HG03196 (cell line): ENCODE measurements around the gene AVP.

Source experiments
- ATAC-seq: cut with Tn5 transposase; IDR thresholded peaks from one replicate; pipeline ENCODE4 v1.9.1; 2021; ENCODE audit not compliant: unreplicated experiment

The AVP gene

DNA sequence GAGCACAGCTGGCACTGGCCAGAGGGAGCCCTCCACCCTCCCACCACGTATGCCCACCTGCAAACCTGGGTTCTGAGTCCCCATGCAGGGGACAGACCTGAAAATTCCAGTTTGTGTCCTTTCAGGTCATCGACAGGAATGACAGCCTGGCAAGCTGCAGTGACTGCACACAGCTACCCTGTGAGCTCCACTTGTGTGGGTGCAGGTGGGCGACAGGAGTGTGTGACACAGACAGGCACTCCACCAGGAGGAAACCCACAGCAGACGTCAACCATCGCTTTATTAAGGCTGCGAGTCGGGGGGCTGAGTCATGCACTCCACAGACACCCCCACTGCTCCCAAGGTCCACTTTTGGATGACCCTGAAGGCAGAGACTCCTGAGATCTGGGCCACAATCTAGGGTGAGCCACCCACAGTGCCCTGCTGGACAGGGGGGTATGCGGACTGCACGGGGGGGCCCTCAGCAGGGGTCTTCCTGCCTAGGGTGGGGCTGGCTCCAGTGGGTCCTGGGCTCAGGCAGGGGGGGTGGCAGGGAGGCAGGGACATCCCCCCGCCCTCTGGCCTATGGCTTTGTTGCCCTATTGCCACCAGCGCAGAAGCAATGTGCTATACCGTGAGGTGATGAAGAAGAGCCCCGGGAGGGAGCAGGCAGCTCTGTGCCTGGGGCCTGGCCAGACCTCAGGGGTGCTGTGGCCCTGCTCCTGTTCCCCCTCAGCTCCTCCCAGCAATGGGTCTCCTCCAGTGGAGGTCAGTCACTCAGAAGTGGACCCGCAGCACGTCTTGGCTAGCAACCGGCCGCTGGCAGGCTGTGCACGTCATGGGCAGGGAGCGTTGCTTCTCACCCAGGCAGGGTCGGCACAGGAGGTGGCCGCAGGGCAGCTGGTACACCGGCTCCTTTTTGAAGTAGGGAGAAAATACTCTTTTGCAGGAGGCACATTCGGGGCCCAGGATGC is 25.1 kb upstream of the AVP start:
- no peak for ATAC-seq

DNA sequence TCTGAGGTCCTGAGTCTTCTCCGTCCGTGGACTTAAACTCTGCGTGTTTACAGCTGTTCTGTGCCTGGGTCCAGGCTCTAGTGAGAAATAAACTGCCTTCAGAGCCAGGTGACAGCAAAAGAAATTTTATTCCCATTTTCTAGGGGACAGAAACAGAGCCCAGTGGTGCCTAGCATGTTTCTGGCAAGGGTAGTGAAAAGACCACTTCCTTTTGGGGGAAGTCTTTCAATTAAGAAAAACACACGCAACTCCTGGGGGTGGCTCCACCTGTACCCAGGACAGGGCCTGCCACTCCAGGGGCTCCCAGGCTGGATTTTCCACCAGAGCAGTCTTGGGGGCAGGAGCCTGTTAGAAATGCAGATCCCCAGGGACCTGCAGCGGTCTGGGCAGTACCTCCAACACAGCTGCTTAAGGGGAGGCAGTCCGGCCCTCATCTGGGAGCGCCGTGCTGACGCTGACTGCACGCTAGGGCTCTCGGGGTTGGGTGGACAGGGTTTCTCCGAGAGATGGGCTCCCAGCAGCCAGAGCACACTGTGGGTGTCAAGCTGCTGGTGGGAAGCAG is 23.0 kb upstream of the AVP start:
- no peak for ATAC-seq

DNA sequence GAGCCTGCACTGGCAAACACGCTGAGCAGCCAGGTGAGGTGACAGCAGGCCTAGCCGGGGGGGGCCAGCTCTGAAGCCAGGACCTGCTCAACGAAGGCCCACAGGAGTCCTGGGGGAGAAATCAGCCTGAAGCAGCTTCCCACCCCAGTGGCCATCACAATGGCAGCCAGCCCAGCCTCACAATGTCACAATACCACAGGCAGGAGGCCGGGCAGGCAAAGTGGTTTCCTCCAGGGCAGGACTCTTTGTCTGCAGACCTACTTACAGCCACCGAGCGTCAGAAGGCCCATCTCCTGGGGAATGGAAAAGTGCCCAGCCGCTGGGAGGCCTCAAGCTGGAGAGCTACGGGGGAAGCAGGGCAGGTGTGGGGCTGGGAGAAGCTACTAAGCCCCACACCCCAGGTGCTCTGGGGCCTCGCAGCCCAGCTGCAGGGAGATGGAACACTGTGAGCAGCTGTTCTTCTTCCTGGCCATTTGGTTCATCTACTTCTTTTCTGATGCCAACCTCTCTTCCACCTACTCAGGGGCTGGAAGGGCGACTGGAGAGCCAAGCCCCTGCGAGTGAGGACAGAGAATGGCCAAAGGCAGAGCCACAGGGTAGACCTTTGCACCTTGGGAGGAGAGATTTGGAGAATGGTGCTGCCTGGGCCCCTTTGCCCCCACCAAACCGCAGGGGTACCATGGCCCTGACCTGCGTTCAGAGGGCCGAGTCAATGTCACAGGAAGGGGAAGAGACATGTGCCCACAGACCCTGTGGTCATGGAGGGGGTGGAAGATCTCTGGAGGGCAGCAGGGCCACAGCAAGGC is 22.3 kb upstream of the AVP start:
- no peak for ATAC-seq

DNA sequence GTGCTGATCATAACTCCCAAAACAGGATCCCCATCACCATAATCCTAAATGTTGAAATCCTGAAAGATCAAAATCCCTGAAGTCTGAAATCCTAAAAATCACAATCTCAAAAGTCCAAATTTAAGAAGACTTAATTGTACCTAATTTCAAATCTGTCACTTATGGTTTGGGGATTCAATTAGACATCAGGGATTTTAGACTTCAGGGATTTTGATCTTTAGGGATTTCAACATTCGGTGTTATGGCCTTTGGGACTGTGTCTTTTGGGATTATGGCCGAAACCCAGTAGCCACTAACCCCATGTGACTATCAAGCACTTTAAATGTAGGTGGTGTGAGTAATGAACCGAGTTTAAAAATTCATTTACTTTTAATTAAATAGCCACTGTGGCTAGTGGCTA is 21.7 kb upstream of the AVP start:
- ATAC-seq, result no peak

DNA sequence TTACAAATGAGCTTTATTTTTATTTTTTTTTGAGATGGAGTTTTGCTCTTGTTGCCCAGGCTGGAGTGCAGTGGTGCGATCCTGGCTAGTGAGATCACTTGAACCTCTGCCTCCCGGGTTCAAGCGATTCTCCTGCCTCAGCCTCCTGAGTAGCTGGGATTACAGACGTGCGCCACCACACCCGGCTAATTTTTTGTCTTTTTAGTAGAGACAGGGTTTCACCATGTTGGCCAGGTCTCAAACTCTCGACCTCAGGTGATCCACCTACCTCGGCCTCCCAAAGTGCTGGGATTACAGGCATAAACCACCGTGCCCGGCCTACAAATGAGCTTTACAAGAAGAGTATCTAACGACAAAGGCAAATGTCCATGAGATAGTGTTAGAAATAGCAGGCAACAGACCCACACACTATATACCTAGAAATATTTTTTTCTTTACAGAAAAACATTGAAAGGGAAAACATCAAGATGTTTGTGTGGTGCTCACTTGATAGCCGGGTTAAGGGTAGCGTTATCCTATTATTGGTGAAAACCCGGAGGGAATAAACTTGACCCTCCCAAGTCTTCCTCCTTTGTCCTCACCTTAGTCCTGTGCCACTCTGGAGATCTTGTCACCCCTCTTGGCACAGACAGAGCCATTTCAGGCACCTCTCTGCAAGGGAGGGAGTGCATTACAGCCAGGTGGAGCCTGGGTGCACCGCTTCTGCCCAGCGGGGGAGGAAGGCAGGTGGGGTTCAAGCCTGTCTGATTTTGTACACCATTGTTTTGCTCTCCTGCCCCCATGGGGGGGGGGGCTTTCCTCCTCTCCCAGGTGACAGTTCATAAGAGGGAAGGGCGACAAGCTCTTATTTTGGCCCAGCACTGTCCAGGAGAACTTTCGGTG is 21.0 kb upstream of the AVP start:
- ATAC-seq, result no peak

DNA sequence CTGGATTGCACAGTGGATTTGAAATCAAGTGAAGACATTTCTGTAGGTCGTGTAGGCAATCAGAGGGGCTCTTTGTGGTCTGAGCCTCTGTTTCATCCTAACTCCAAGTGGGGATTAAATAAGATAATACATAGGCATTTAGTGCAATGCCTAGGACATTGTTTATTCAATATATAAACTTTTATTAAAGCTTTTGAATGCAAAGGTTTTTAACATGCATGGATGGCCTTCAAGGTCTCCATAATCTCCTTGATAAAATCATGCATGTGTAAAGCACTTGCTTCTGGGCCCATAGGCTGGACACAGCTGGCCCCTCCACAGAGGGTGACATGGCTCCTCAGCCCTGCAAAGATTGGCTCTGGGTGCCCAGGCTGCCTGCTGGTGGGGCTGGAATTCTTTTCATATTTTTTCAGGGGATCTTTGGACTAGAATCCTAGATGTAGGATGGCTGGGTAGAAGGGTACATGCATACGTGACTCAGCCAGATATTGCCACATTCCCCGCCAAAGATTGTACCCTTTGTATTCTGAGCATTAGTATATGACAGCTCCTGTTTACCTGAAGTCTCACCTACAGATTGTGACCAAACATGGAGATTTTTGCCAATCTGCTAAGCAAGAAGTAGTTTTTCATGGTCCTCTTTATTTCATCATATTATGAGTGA is 19.0 kb upstream of the AVP start:
- no peak for ATAC-seq

DNA sequence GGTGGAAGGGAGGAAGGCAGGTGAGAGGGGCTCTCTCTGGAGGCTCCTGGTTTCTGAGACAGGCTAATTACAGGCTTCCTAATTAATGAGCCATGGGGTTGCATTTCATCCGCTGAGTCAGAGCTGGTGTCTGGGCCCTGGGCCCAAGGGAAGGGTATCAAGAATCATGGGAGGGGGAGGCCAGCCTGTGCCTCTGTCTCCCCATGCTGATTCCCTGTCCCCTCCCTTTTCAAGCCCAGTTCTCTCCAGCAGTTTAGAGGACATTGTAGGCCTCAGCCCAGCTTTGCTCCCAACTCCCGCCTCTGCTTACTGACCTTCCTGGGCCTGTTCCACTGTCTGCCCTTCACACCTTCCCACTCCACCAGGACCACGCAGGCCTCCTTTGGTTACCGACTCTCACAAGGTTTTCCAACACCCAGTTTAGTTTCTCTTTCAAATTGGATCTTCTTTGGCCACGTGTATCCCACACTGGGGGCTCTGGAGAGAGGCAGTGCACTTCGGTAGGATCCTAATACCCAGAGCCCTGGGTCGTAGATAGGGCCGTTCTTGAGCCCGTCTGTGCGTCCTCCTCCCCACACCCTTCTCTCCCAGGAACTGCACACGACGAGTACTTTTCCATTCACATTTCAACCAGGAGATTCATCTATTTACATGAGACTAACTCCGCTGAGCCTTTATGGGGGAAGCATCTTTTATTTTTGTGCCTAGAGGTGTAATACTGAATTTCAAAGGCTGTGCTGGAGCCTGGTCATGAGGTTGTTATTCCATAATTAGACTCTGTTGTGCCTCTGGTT is 18.2 kb upstream of the AVP start:
- no peak for ATAC-seq

DNA sequence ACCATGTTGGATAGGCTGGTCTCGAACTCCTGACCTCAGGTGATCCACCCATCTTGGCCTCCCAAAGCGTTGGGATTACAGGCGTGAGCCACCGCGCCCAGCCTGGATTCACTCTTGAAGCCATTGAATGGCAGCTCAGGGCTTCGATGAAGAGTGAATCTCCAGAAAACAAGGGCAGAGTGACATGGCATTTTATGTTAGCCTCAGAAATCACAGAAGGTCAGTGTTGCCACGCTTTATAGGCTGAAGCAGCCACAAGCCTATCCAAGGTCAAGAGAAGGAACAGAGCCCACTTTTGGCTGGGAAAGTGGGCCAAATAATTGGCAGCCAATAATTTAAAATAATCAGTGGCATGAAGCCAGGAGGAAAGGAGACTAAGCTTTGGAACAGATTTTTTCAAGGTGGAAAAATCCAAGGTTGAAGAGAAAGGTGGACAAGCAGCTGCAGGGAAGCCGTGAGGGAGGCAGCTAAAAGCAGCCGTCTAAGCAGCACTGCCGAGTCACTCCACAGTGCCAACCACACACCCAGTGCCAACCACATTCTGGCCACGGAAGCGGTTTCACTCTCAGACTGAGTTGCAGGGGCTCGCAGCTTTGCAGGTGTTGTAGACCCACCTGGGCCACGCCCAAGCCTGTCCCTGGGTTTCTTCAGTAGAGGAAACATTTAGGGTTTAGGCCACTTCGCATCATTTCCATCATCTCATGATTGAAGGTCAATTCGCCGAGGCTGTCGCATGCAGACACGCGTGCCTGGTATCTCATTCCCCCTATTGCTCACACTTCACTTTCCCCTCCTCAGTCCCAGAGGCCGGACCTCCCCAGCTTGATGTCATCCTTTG is 17.4 kb upstream of the AVP start:
- ATAC-seq, result no peak

DNA sequence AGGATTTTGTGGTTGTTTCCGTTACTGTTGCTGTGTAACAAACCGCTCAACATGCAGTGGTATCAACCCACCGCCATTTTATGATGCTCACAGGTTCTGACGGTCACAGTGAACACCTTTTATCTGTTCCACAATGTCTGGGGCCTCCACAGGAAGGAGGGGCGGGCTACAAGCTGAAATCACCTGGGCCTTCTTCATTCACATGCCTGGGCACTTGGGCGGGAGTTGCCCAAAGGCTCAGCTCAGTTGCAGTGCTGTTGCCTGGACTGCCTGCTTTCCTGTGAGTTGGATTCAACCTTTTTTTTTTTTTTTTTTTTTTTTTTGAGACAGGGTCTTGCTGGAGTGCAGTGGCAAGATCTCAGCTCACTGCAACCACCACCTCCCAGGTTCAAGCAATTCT is 16.7 kb upstream of the AVP start:
- no peak for ATAC-seq

DNA sequence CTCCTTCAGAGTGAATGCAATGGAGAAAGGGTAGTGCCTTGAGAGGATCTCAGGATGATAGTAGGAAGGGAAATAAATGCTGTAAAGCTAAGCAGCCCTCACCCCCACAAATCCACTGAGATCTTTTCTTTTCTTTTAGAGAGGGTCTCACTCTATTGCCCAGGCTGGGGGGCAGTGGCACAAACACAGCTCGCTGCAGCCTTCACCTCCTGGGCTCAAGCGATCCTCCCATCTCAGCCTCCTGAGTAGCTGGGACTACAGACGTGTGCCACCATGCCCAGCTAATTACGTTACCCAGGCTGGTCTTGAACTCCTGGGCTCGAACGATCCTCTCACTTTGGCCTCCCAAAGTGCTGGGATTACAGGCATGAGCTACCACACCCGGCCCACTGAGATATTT is 16.0 kb upstream of the AVP start:
- ATAC-seq, result no peak

DNA sequence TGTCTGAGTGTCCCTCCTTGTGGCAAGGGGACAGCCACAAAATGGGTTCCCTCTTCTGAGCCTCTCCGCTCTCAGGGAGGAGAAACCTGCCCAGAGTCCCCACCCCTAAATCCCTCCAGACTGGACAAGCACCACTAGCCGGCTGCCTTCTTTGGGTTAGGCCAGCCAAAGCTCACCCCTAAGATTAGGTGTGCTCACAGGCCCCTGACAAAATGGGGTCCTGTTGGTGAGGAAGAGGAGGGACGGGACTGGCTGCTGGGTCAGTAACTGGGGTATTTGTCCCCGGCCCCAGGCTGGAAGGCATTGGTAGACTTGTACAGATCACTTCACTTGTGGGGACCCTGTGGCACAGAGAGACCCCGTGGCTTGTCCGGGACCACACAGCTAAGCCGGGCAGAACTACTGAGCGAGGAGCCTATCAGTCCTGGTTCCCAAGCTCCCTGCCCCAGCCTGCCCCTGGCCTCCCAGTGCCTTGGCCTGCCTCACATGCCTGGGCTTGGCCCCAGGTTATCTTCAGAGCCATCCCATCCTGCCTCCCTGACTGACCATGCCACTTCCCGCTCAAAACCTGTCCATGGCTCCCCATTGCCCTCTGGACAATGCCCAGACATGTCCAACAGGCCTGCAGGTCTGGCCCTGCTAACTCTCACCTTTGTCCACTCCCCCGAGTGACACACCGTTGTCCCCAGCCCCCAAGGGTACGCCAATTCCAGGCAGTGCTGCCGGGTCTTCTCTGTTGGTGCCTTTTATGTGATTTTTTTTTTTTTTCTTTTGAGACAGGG is 10.5 kb upstream of the AVP start:
- no peak for ATAC-seq

DNA sequence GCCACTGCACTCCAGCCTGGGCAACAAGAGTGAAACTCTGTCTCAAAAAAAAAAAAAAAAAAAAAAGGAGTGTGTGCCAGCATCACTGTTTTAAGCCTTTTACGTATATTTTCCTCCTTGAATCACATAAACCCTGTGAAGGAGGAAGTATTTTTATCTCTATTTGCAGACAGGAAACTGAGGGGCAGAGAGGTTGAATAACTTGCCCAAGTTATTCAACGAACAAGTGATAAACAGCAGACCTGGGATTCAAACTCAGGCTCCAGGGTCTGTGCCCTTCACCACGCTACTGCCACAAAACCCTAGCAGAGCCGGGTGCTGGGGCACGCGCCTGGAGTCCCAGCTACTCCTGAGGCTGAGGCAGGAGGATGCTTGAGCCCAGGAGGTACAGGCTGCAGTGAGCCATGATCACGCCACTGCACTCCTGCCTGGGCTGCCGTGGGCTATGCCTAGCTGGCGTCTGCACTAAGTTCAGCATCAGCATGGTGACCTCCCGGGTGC is 9.4 kb upstream of the AVP start:
- no peak for ATAC-seq

DNA sequence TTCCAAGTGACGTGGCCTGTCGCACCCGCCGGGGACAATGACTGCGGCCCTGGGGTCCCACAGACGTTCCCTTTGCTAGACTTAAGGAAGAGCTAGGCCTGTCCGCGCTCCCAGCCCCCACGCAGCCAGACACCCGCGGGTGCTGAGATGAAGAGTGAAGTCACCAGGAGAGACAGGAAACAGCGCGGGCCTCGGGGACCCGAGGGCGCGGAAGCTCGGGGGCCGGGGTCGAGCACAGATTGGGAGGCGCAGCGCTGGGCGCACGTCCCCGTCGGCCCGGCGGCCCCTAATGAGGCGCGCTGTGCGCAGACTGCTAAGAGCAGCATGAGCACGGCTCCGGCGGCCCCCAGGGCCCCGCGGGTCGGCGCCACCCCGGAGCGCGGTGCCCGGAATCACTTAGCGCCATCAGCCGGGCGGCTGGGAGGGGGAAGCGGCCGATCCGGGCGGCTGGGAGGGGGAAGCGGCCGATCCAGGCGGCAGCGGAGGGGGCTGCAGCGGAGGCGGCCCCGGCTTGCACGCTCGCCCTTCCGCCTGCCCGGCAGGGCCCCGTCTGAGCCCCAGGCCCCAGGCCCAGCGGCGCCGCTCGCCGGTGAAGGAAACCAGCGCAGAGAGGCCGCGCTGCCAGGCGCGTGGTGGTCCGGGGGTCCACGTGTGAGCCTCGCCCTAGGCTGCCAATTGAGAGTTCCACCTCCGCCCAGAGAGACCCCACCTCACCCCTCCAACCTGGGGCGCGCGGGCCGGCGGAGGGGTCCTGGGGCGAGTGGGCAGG is 8.3 kb upstream of the AVP start:
- ATAC-seq, result no peak

DNA sequence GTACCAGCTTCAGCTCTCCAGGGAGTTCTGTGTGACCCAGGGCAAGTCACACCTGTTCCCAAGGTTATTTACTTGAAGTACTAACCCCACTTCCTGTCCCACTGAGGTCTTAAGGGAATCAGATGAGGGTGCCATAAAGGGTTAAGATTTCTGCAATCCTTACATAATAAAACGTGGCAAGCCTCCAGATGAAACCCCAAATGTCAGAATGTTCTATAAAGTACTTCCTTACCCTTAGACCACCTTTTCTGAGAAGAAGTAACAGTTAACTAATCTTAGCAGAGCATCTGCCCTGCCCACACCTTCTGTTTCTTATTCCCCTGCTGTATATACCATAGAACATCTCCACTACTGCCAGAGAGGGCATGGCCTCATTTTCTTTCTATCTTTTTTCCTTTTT is 6.0 kb upstream of the AVP start:
- no peak for ATAC-seq

DNA sequence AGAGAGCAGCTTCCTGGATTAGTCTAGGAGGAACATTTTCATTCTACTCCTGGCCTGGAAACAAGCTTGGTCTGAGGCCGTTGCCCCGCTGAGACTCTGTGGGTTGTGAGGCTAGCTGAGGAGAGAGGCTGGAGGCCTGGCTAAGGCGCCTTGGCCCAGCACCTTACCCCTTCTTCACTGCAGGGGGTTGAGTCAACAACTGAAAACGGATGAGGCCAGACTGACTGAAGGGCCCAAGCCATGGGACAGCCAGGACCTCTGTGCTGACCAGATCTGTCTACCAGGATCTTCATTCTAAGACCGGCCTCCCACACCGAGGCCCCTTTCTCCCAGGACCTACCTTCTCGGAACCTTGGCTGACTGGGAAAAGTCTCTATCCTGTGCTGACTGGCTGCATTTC is 3.5 kb upstream of the AVP start:
- no peak for ATAC-seq

DNA sequence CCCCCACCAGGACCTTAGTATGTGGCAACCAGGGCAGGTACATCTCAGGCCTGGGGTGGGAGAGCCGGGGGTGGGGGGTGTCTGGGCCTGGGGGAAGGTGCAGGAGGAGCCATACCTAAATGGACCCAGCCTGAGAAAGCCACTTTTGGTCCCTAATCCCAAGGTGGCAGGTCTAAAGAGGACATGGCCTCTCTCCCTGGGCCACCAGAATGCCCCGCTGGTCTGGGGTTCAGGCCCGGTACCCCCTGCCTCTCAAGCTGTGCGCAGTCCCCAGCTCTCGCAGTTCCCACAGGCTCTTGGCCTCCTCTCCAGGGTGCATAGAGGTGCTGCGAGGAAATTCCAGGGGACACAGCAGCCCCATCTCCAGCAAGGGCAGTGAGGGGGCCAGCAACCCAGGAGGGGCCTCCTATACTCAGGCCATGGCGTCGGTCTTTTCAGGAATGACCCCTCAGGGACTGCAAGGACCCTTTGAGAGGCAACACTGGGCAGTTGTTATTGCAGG is 1.1 kb upstream of the AVP start:
- no peak for ATAC-seq

DNA sequence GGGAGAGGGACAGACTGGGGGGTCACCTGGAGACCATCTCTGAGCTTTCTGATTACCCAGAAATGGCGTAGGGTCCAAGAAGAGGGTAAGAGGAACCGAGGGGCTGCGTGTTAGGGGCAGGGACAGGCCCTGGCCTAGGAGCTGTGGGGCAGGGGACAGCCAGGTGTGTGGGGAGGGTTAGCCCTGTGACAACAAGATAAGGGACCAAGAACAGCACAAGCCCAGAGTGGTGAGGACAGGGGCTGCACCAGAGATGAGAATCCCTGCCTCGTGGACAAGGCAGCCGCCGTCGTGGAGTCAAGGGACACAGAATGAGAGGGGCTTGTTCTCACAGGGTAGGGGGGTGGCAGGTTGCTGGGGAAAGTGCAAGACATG is 449 bp upstream of the AVP start:
- no peak for ATAC-seq
